SK-N-SH (cell line): ENCODE results near the gene FHOD3. TPM values are rescaled to one million over a fixed set of nuclear protein-coding genes. Genes with fewer than 3 reads are reported as not detected.

ENCODE experiments used
- CTCF ChIA-PET: fragments of 300-600, 350-600 bp; formaldehyde crosslinking; extraction: SDS; loops from one replicate; lab custom pipeline; 2021; lab: Yijun Ruan, JAX
- POLR2A ChIA-PET: fragments of 350-600 bp; sonication (Branson Sonifier 250); formaldehyde crosslinking; extraction: SDS; loops from one replicate; lab custom pipeline; 2020; ENCODE audit warnings: antibody characterized with exemption, inconsistent platforms; lab: Yijun Ruan, JAX
- DNase-seq: peaks from one replicate; pipeline ENCODE4 v3.0.0; 2012
- H2AFZ ChIP-seq: fragments of 200-600 bp; sonication (generic); 2 replicates; pipeline ENCODE4 v1.8.1; 2016; ENCODE audit warnings: antibody characterized with exemption, mild to moderate bottlenecking, low read depth
- H3F3A ChIP-seq: fragments of 200-600 bp; sonication (generic); replicated peaks from 2 replicates; pipeline ENCODE3; 2016; ENCODE audit warnings: antibody characterized with exemption, mild to moderate bottlenecking; ENCODE audit not compliant: insufficient read depth
- H3K27ac ChIP-seq, 2 experiments: fragments of 200-500 bp in 1 of 2; fragments of 200-600 bp in 1 of 2; sonication (Bioruptor generic) in 1 of 2; sonication (generic), shearing (Covaris generic) in 1 of 2; 2 replicates each; pipeline versions ENCODE4 v1.5.1 to v1.6.1; 2014 to 2016; ENCODE audit warnings: low read depth in 2 of 2, inconsistent platforms in 1 of 2, low read length in 1 of 2, mild to moderate bottlenecking in 1 of 2, mixed read lengths in 1 of 2
- H3K27me3 ChIP-seq: fragments of 200-600 bp; sonication (generic), shearing (Covaris generic); 2 replicates; pipeline ENCODE4 v1.6.1; 2016; ENCODE audit warnings: mixed run types; ENCODE audit not compliant: insufficient read depth
- H3K36me3 ChIP-seq, 2 experiments: fragments of 200-500 bp in 1 of 2; fragments of 200-600 bp in 1 of 2; sonication (Bioruptor generic) in 1 of 2; sonication (generic) in 1 of 2; replicated peaks in 1 of 2; 2 replicates each; pipeline versions ENCODE3 to v1.5.1; 2014 to 2016; ENCODE audit warnings: low read length in 1 of 2, mild to moderate bottlenecking in 1 of 2; ENCODE audit not compliant: insufficient read depth in 2 of 2, control insufficient read depth in 1 of 2
- H3K4me1 ChIP-seq, 2 experiments: fragments of 200-500 bp in 1 of 2; fragments of 200-600 bp in 1 of 2; sonication (Bioruptor generic) in 1 of 2; sonication (generic), shearing (Covaris generic) in 1 of 2; 2 replicates each; pipeline versions ENCODE4 v1.5.1 to v1.6.1; 2014 to 2016; ENCODE audit warnings: low read depth in 1 of 2, low read length in 1 of 2, mixed run types in 1 of 2; ENCODE audit not compliant: insufficient read depth in 2 of 2, control insufficient read depth in 1 of 2
- H3K4me2 ChIP-seq: fragments of 200-600 bp; sonication (generic), shearing (Covaris generic); 2 replicates; pipeline ENCODE4 v1.6.1; 2017; ENCODE audit warnings: mixed run types
- H3K4me3 ChIP-seq, 2 experiments: fragments of 200-500 bp in 1 of 2; fragments of 200-600 bp in 1 of 2; sonication (Bioruptor generic) in 1 of 2; sonication (generic), shearing (Covaris generic) in 1 of 2; 2 replicates each; pipeline versions ENCODE4 v1.5.1 to v1.8.1; 2014 to 2016; ENCODE audit warnings: low read depth in 2 of 2, inconsistent platforms in 1 of 2, low read length in 1 of 2, mild to moderate bottlenecking in 1 of 2, mixed read lengths in 1 of 2, moderate library complexity in 1 of 2
- H3K79me2 ChIP-seq: fragments of 200-600 bp; sonication (generic); 2 replicates; pipeline ENCODE4 v1.8.1; 2017; ENCODE audit warnings: mild to moderate bottlenecking; ENCODE audit not compliant: insufficient read depth
- H3K9ac ChIP-seq: fragments of 200-600 bp; sonication (generic); 2 replicates; pipeline ENCODE4 v1.6.1; 2017; ENCODE audit warnings: mixed run types
- H3K9me2 ChIP-seq: fragments of 200-600 bp; sonication (generic); 2 replicates; pipeline ENCODE4 v1.6.1; 2017; ENCODE audit warnings: mixed run types
- H3K9me3 ChIP-seq: fragments of 200-600 bp; sonication (generic); 2 replicates; pipeline ENCODE4 v1.6.1; 2017; ENCODE audit warnings: mixed run types, mild to moderate bottlenecking, moderate library complexity
- H4K20me1 ChIP-seq: fragments of 200-600 bp; sonication (generic); 2 replicates; pipeline ENCODE4 v1.6.1; 2017; ENCODE audit warnings: mild to moderate bottlenecking, mixed run types; ENCODE audit not compliant: insufficient read depth
- ELF1 ChIP-seq: IDR thresholded peaks from 2 replicates; pipeline ENCODE4 v1.4.0; 2012
- EZH2phosphoT487 ChIP-seq: fragments of 200-600 bp; sonication (generic); IDR thresholded peaks from 2 replicates; pipeline ENCODE4 v1.6.1; 2017; ENCODE audit warnings: low read depth, mixed run types, mild to moderate bottlenecking, antibody characterized with exemption, moderate library complexity, borderline replicate concordance
- FOXJ3 ChIP-seq: sonication (generic); formaldehyde crosslinking; IDR thresholded peaks from 2 replicates; pipeline ENCODE4 v1.5.1; 2020; ENCODE audit warnings: mild to moderate bottlenecking, missing genetic modification reagents
- FOXM1 ChIP-seq: IDR thresholded peaks from 2 replicates; pipeline ENCODE4 v1.4.0; 2012; ENCODE audit warnings: low read depth, mild to moderate bottlenecking
- GABPA ChIP-seq: IDR thresholded peaks from 2 replicates; pipeline ENCODE4 v1.4.0; 2012; ENCODE audit warnings: low read depth, mild to moderate bottlenecking
- IRF3 ChIP-seq: fragments of 150-350 bp; IDR thresholded peaks from 2 replicates; pipeline ENCODE4 v1.6.1; 2016; ENCODE audit warnings: mild to moderate bottlenecking, low read depth, low read length
- JUND ChIP-seq: IDR thresholded peaks from 2 replicates; pipeline ENCODE4 v1.4.0; 2012
- MAX ChIP-seq: IDR thresholded peaks from 2 replicates; pipeline ENCODE4 v1.4.0; 2012; ENCODE audit warnings: low read depth
- MEF2A ChIP-seq: IDR thresholded peaks from 2 replicates; pipeline ENCODE4 v1.4.0; 2012; ENCODE audit warnings: low read depth, borderline replicate concordance
- MXI1 ChIP-seq: IDR thresholded peaks from 2 replicates; pipeline ENCODE4 v1.6.1; 2012; ENCODE audit warnings: mild to moderate bottlenecking, low read depth, low read length, improper control_type of control experiment
- NRF1 ChIP-seq: IDR thresholded peaks from 2 replicates; pipeline ENCODE4 v1.6.1; 2012; ENCODE audit warnings: low read depth, mild to moderate bottlenecking, low read length
- PBX3 ChIP-seq: IDR thresholded peaks from 2 replicates; pipeline ENCODE4; 2012
- POLR2AphosphoS5 ChIP-seq: IDR thresholded peaks from 2 replicates; pipeline ENCODE4 v1.6.1; 2012; ENCODE audit warnings: low read depth, low read length
- RAD21 ChIP-seq: IDR thresholded peaks from 2 replicates; pipeline ENCODE4 v1.6.1; 2012; ENCODE audit warnings: mild to moderate bottlenecking, low read length
- RCOR1 ChIP-seq: fragments of 150-350 bp; IDR thresholded peaks from 2 replicates; pipeline ENCODE4 v1.6.1; 2017; ENCODE audit warnings: antibody characterized with exemption, low read length
- REST ChIP-seq: IDR thresholded peaks from 2 replicates; pipeline ENCODE4 v1.6.1; 2012; ENCODE audit warnings: mild to moderate bottlenecking, low read depth, low read length, moderate library complexity
- RFX5 ChIP-seq: IDR thresholded peaks from 2 replicates; pipeline ENCODE4 v1.6.1; 2012; ENCODE audit warnings: mild to moderate bottlenecking, improper control_type of control experiment, low read length
- SIN3A ChIP-seq: IDR thresholded peaks from 2 replicates; pipeline ENCODE4 v1.6.1; 2012; ENCODE audit warnings: low read depth, mild to moderate bottlenecking, low read length, moderate library complexity, borderline replicate concordance
- SMC3 ChIP-seq: IDR thresholded peaks from 2 replicates; pipeline ENCODE4 v1.6.1; 2012; ENCODE audit warnings: low read depth, low read length, improper control_type of control experiment
- TCF12 ChIP-seq: IDR thresholded peaks from 2 replicates; pipeline ENCODE4 v1.4.0; 2012
- USF1 ChIP-seq: IDR thresholded peaks from 2 replicates; pipeline ENCODE4 v1.4.0; 2012; ENCODE audit warnings: low read depth, borderline replicate concordance
- USF2 ChIP-seq: fragments of 150-350 bp; IDR thresholded peaks from 2 replicates; pipeline ENCODE4 v1.6.1; 2017; ENCODE audit warnings: antibody characterized with exemption, low read length, low read depth, borderline replicate concordance
- YY1 ChIP-seq: IDR thresholded peaks from 2 replicates; pipeline ENCODE4 v1.4.0; 2012; ENCODE audit warnings: low read depth, mild to moderate bottlenecking
- WGBS: methylation state at CpG from one replicate; pipeline ENCODE4 v1.1.6; 2017; ENCODE audit warnings: low lambda C conversion rate; 5-methylcytosine and 5-hydroxymethylcytosine counted together
- polyA plus RNA-seq, 3 experiments: library from polyadenylated mRNA; depleted of rRNA; stranded (reverse); fragments of >200 nt; gene quantifications; 2 replicates each; pipeline ENCODE4 v1.2.3, GENCODE V29; 2012

FHOD3 gene
- polyA plus RNA-seq, 1 of the 3 experiments (the other 2 are of a cell fraction), result 10.9 TPM

- Histone ChIP-seq H3K27me3 (no peaks in the 10 kb centered on the region), H3K9me2 (no peaks in the 10 kb centered on the region), H3K4me3 (no peak overlapping the region), H3K4me2 (no peak overlapping the region), H3K27ac (no peak overlapping the region), H3F3A (no peaks in the 10 kb centered on the region), H3K36me3 (no peaks in the 10 kb centered on the region), H3K9me3 (no peaks in the 10 kb centered on the region), H3K79me2 (no peaks in the 10 kb centered on the region), H3K9ac (no peak overlapping the region), H4K20me1 (no peaks in the 10 kb centered on the region), H2AFZ (no peak overlapping the region), H3K4me1 (peaks cover 0 to 23% of the 10 kb centered on the region in 2 experiments; a peak in 2 of 4 replicates)
- TF ChIP-seq RAD21 (no peak), YY1 (no peak), TCF12 (no peak), FOXM1 (no peak), SMC3 (no peak), MXI1 (no peak), EZH2phosphoT487 (no peak), RCOR1 (no peak), USF1 (no peak), USF2 (no peak), JUND (no peak), ELF1 (no peak), GABPA (no peak)
- 64% methylated on average over 2 of the region's 3 CpGs for WGBS
- CTCF ChIA-PET, result no interaction called here
- DNase-seq, result no peak
- POLR2A ChIA-PET, result no interaction called here
These were observed 50.8 kb downstream of the FHOD3 start for GRCh38 chr18:36348331-36348730.

GRCh38 chr18:36348971-36349417 lies 51.5 kb downstream of the FHOD3 start:
- H2AFZ ChIP-seq, result no peak overlapping the region
- no peaks in the 10 kb centered on the region for H3F3A ChIP-seq
- H3K27me3 ChIP-seq, result no peaks in the 10 kb centered on the region
- H3K4me3 ChIP-seq, result no peak overlapping the region
- ChIA-PET CTCF (no interaction called here), POLR2A (no interaction called here)
- peaks cover 0 to 23% of the 10 kb centered on the region in 2 experiments; a peak in 2 of 4 replicates for H3K4me1 ChIP-seq
- no peaks in the 10 kb centered on the region for H3K9me3 ChIP-seq
- 92% methylated on average over 4 of the region's 6 CpGs for WGBS
- H4K20me1 ChIP-seq, result no peaks in the 10 kb centered on the region
- no peaks in the 10 kb centered on the region for H3K79me2 ChIP-seq
- no peaks in the 10 kb centered on the region for H3K36me3 ChIP-seq
- H3K4me2 ChIP-seq, result no peak overlapping the region
- no peak overlapping the region for H3K27ac ChIP-seq
- DNase-seq, result no peak
- H3K9ac ChIP-seq, result no peak overlapping the region
- H3K9me2 ChIP-seq, result no peaks in the 10 kb centered on the region
- TF ChIP-seq FOXJ3 (no peak), NRF1 (no peak), POLR2AphosphoS5 (no peak), PBX3 (no peak), EZH2phosphoT487 (no peak), GABPA (no peak), MAX (no peak), IRF3 (no peak), FOXM1 (no peak), SIN3A (no peak), MEF2A (no peak), RFX5 (no peak), REST (no peak)
